GM19372 (cell line): ENCODE data around the gene JARID2.

Source experiments
- ATAC-seq: cut with Tn5 transposase; IDR thresholded peaks from one replicate; pipeline ENCODE4 v1.9.1; 2021; ENCODE audit warnings: mild to moderate bottlenecking, low read depth, moderate library complexity; ENCODE audit not compliant: unreplicated experiment

The JARID2 gene

DNA sequence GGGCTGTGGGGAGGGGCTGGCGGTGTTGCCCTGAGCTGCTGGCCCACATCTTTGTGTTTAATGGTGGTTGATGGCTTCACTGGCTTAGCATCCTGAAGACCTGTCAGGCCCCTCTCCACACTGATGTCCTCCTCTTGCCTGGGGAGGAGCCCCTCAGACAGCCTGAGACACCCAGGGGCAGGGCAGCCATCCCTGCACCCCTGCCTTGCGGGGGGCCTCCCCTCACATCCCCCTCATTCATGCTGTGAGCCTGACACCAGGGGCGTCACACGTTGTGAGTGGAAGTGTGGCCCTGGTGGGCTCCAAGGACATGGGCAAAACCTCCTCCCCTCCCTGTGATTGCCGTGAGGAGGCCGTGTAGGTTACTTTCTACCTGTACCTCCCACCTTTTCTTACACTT is 264.3 kb downstream of the JARID2 start:
- no peak for ATAC-seq

DNA sequence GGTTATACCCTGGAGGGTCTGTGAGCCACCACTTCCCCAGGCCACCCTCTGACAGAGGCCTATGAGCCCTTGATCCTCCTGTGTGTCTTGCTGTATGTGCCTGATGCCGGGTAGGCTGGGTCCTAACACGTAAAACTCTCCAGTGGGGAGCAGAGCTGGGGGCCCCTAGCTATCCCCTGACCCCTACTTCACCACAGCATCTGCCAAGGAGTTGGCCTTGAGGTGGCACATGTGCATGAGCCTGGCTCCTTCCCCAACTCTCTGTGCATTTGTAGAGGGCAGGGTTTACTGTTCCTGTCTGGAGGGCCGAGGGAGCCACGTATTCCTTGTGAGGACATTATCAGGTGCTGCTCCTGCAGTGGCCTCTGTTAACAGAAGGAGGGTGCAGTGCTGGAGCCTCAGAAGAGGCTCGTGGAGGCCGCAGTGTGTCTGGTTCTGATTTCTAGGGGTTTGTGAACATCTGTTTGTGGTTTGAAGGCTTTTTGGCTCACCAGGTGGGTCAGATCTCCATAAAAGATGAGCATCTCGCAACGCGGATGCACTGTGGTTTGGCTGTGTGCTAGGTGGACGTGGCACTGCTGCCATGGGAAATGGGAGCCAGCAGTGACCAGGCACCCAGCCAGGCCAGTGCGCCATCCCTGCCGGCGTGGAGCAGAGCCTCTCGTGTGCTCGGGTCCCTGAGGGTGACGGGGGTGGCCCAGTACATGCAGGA is 264.8 kb downstream of the JARID2 start:
- ATAC-seq: no peak

DNA sequence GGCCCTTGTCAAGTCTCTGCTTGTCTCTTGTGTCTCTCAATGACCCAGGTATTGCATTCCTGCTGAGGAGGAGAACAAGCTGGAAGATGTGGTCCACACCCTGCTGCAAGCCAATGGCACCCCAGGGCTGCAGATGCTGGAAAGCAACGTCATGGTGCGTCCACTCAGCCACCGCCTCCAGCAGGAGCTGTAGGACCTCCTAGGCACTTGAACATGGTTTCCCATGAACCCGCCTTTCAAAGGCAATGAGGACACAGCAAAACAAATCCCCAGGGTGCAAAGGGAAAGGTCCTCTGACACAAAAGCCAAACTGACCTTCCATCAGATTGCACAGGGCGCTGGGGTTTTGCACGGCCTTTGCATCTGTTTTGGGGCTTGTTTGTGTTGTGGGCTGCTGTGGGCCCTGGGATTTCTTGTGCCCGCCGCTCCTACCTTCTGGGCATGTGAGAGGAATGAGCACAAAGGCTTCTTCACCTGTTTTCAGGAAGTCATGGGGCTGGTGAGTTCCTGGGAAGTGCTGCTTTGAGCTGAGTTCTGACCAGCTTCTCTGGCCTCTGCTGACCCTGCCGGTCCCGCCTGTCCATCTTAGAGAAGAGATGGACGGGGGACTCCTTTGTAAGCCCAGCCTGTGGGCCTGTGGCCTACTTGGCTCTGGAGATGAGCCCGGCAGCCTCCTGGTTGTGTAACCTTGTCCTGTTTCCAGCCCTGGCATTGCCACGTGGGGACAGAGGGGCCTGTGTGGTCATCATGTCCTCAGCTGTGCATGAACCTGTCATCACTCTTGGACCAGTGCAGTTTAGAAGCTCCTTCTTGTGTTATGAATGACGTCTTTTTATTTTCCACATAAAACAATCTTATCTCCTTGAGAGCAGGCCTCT is 265.6 kb downstream of the JARID2 start:
- ATAC-seq: no peak

DNA sequence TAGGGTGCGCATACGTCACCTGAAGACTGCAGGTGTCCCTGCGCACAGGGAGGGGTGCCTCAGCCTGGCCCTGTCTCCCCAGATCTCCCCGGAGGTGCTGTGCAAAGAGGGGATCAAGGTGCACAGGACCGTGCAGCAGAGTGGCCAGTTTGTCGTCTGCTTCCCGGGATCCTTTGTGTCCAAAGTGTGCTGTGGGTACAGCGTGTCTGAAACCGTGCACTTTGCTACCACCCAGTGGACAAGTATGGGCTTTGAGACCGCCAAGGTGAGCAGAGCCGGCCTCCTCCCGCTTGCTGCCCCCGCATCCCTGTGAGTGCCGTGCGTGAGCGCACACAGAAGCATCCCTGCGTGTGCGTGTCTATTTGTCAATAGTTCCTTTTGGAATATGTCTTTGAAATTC is 266.3 kb downstream of the JARID2 start:
- ATAC-seq: no peak

DNA sequence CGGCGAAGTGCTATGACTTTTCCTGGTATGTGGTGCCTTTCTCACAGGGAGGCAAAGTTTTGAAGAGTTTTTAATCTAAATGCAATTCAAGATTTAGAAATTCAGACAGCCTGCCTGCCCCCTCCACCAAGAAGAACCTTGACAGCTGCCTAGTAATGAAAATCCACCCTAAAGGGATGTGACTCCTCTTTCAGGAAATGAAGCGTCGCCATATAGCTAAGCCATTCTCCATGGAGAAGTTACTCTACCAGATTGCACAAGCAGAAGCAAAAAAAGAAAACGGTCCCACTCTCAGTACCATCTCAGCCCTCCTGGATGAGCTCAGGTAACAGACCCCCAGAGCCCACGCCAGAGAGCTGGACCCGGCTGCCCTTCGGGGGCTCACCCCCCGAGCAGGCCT is 266.9 kb downstream of the JARID2 start:
- ATAC-seq: no peak

DNA sequence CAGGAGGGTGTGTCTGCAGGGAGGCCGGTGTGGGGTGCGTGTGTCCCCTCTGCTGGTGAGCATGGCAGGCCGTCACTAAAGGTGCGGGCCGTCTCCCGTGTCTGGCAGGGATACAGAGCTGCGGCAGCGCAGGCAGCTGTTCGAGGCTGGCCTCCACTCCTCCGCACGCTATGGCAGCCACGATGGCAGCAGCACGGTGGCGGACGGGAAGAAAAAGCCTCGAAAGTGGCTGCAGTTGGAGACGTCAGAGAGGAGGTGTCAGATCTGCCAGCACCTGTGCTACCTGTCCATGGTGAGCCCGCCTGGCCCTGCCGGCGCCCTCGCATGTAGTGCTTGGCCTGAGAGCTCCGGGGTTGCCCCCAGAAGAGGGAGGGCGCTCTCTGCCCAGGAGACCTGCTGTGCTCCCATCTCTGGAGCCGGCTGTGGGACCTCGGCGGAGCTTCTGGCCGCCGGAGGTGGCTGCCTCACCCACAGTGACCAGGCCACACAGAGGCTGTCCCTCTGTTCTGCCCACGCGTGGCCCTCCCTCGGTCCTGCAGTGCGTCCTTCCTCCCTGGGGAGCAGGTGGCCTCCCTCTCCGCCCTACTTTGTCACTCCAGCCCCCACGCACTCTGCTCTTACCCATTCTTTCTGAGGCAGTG is 267.4 kb downstream of the JARID2 start:
- no peak for ATAC-seq

DNA sequence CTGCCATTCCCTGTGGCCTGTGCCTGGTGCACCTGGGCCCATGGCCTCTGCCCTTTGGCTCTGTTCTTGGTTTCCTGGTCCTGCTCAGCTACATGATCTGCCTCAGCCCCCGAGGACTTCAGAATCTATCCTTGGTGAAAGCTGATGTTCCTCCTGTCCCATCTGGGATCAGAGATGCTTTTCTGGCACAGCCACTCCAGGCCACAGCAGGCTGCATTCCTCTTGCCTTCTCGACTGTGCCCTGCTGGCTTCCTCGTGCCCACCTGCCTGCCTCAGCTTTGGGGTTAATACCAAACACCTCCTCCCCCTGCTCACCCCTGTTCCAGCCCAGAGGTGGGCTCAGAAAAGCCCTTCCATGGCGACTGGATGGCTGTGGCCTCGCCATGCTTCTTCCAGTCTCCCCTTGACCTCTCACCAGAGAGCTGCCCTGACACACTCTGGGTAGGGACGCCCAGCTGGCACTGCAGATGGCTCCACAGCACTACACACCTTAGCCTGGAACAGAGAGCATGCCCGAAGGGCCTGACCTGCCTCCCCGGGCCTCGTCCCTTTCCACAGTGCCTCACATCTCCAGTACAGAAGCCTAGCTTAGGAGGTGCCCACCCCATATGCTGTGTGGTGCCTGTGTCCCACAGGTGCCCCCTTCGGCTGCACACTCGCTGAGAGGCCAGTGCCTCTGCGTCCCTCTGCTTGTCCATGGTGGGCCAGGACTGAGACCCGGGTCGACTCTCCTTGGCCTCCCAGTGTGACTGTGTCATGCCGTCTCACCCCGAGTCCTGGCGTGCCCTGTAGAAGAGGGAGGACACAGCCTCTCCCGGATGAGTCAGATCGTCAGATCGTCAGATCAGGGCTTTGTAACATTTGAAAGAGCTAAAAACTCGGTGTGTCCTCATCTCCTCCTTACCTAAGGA is 268.2 kb downstream of the JARID2 start:
- no peak for ATAC-seq

DNA sequence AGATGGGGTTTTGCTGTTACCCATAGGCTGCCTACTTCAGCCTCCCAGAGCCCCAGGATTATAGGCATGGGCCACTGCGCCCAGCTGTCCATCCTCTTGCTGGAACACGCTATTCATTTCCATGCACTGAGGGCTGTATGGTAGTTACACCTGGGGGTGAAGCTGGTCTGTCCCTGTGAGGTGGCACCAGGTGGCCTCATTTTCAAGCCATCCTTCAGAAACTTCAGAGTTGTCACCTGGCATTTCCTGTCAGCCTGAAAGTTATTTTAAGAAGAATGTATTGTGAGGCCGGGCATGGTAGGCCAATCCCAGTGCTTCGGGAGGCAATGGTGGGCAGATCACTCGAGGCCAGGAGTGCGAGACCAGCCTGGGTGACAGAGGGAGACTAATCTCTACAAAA is 269.4 kb downstream of the JARID2 start:
- ATAC-seq: no peak

DNA sequence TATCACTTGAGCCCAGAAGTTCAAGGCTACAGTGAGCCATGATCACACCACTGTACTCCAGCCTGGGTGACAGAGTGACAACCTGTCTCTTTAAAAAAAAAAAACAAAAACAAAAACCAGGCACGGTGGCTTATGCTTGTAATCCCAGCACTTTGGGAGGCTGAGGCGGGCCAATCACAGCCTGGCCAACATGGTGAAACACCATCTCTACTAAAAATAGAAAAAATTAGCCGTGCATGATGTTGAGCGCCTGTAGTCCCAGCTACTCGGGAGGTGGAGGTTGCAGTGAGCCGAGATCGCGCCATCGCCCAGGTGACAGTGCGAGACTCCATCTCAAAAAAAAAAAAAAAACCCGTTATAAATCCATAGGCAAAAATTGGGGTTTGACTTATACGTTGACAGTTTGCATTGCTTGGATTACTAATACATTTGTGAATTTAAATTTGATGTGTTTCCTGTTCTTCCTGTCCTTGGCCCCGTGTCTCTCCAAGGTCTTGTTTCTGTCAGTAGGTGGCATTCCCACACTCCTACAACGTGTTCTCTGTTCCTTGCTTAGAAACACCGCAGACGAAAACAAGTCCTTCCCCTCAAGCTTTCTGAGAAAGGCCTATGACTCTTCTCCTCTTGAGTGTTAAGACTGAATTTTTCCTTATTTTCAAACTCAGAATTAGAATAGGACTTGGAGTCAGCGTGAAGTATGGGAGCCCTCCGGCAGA is 269.9 kb downstream of the JARID2 start:
- no peak for ATAC-seq

DNA sequence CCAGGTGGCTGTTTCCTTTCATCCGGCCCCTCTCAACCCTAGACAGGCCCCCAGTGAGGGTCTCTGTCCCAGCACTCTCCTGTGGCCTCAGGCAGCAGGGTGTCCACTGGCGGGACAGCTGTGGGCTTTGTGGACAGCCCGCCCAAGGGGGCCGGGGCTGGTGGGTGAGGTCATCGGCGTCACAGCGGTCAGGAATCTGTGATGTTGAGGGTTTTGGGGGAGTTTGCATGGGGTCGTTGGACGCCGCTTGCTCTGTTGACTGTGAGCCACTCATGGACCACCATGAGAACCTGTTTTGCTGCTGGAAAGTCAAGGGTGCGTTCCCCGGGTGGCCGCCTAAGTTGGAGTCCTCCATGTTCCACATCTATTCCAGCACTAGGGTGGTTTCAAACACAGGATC is 270.5 kb downstream of the JARID2 start:
- ATAC-seq: no peak

DNA sequence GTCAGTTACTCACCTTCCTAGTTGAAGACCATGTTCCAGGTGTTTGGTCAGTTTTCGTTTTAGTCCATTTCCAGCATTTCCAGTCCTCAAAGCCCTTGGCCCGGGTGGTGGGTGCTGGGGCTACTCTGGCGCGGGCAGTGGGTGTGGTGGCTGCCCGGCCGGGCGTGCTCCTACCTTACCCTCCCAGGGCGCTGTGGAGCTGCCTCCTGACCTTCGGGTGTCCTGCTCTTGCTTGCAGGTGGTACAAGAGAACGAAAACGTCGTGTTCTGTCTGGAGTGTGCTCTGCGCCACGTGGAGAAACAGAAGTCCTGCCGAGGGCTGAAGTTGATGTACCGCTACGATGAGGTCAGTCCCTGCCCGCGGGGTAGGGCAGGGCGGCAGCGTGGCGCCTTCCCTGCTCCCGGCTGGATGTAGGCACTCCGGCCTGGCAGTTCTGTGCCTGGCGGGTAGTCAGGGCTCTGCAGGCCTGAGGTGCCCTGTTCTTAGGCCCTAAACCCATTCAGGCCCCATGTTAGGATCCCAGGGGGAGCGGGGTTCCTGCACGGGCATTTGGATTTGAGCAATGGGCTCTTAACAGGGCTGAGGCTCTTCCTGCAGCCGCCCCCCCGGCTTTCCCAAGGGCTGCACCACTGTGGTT is 271.2 kb downstream of the JARID2 start:
- ATAC-seq: no peak

DNA sequence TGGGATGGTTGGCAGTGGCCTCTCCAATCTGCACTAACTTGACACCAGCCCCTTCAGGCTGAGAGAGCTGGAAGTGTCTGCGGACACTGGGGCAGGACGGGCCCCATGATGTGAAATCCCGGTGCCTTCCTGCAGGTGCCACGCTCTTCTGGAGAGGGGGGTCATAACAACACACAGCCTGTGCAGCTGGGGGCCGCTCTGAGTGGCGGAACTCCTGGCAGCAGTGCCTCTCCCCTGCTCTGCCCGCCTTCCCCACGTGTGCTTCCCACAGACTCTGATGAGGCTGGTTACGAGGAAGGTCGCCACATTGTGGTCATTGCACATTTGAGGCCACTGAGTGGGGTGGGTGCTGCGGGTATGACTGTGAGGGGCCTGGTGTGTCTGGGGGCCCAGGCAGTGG is 271.7 kb downstream of the JARID2 start:
- no peak for ATAC-seq

DNA sequence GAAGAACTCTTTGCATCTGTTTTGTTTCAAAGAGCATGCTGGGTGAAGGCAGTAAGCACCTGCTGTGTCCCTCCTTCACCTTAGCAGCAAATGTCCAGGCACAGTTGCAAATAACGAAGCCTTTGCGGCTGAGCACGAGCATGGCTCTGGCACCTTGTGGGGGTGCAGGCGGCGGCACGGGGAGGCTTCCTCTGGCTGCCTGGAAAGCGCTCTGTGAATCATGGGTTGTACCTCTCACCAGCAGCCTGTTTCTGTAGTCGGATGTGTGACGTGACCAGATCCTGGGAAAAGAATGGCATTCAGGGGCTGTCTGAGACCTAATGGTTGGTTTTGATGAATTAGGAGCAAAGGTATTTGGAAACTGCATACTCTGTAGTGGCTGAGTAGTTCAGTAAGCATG is 272.2 kb downstream of the JARID2 start:
- no peak for ATAC-seq

DNA sequence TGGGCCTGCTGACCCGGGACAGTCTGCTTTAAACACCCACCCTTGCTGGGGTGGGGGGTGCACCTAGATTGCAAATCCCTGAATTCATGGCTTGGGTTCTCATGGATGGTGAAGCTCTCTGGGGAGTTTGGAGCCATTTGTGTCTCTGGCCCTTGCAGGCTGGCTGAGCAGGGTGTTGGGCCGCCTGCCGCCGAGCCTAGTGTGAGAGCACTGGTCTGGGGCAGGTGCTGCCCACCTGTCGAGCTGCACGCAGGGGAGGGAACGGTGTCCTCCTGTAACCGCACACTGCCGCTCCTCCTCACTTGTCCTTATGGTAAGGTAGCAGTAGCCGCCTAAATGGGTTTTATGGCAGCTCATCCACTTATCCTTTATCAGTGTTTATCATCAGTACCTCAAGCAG is 273.0 kb downstream of the JARID2 start:
- no peak for ATAC-seq

DNA sequence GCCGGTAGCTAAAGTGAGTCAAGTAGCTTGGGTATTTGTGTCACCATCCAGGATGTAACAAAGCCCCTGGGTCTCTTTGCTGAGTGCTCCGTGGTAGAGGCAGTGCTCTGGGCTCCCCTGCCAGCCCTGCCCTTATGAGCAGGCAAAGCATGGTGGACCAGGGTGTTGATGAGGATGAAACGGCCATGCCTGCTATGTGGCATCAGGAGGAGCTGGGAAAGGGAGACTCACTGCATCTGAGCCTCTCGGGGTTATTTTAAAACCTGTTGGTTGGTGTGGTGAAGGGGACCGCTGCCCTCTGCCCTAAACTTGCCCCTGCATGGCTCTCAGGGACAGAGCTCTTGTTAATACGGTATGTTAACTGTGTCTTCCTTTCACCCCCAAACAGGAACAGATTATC is 273.8 kb downstream of the JARID2 start:
- no peak for ATAC-seq

DNA sequence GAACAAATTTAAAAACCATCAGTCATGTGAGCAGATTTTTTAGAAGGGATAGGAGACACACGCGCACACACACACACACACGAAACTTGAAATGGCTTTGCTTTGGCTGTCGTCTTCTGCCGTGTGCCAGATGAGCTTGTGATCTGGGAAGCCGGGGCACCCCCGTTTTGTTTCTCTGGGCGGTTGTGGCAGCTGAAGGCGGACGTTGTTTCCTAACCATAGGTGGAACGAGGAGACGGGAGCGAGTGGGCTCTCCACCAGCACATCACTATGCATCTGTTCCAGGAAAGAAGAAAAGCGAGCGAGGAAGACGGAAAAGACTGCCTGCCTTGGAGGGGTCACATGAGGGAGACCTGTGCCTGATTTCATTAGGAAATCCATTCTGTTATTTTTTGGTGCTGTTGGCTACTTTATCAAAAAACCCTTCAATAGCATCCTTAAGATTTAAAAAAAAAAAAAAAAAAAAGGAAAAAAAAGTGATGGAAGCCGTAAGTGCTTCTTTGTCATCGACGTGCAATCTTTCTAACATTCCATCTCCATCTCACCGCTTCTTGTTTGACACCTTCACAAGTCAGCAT is 274.8 kb downstream of the JARID2 start:
- no peak for ATAC-seq

DNA sequence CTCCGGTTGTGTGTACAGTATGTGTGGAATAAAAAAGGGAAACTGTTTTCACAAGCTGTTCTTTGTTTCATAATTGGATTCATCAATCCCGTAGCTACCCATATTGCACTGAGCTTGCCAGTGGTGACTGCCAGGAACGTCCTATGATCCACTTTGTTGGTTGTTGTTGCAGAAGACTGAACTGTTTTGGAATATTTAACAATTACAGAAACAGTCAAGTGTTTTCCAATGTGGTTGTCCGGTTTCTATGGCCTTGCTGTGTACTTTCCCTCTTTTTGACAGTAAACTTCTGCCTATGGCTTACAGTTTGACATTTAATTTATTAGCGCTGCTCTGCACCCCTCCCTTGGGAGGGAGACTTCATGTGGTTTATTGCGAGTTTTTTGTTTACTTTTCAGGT is 275.7 kb downstream of the JARID2 start:
- ATAC-seq: no peak

DNA sequence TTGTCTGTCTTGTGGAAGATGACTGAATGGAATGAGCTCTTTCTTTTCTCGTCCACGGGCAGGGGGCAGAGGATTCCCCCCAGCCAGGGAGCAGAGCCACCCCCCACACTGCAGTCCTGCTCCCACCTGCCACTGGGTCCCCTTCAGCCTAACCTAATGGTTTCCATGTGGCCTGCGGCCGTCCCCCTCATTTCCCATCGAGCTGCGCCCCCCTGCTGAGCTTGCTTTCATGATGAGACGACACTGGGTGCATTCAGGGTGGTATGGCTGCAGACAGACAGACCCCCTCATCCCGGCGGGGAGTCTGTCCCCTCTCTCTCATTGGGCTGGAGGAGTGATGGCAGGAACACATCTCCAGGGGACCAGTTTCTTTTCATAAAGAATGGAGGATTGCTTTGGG is 276.2 kb downstream of the JARID2 start:
- ATAC-seq: no peak

DNA sequence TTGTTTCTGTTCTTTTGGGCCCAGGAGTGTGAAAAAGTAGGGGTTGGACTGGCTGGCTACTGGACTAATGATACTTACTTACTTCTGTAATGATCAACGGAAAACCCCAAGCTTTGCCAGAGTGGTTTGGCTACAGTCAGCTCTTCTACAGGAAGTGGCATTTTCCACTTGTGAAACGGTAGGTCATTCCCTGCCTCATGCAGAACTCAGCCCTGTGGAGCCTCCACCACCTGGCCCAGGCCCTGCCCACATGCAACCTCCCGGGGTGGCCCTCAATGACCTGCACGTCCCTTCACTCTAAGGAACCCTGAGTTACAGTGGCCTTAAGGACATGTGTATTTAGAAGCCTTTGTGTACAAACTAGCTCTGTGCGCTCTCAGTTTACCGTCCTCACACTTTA is 276.6 kb downstream of the JARID2 start:
- ATAC-seq: no peak
